Measurements from ENCODE around the gene MED9.

The MED9 gene

GRCh38 chr17:17491546-17491988 lies 14.8 kb downstream of the MED9 start:
- no peak overlapping the region for H3K4me3 ChIP-seq (ENCODE audit: low read depth, low read length)
- TF ChIP-seq CTCF (IDR thresholded peaks at IDR 0.05; ENCODE audit: low read depth, low read length): no peak

- no peak overlapping the region for H3K4me3 ChIP-seq (ENCODE audit: low read depth, low read length)
- TF ChIP-seq CTCF (IDR thresholded peaks at IDR 0.05; ENCODE audit: low read depth, low read length): no peak
These were observed 15.3 kb downstream of the MED9 start for GRCh38 chr17:17492085-17492484.

GRCh38 chr17:17492571-17492970 lies 15.8 kb downstream of the MED9 start:
- no peak overlapping the region for H3K4me3 ChIP-seq (ENCODE audit: low read depth, low read length)

GRCh38 chr17:17493249-17493985 lies 16.6 kb downstream of the MED9 start:
- TF ChIP-seq CTCF (IDR thresholded peaks at IDR 0.05; ENCODE audit: low read depth, low read length): no peak

More at GRCh38 chr17:17492571-17492970, 15.8 kb downstream of the MED9 start:
- no peak for TF ChIP-seq CTCF (IDR thresholded peaks at IDR 0.05; ENCODE audit: low read depth, low read length)

GRCh38 chr17:17493986-17494466 lies 17.2 kb downstream of the MED9 start:
- H3K4me3 ChIP-seq (ENCODE audit: low read depth, low read length): no peak overlapping the region
- TF ChIP-seq CTCF (IDR thresholded peaks at IDR 0.05; ENCODE audit: low read depth, low read length): no peak

More at GRCh38 chr17:17493249-17493985, 16.6 kb downstream of the MED9 start:
- no peak overlapping the region for H3K4me3 ChIP-seq (ENCODE audit: low read depth, low read length)

- H3K4me3 ChIP-seq (ENCODE audit: low read depth, low read length): peak overlapping the region; percentile 67; the same call in 1 of the 2 replicates
- no peak for TF ChIP-seq CTCF (IDR thresholded peaks at IDR 0.05; ENCODE audit: low read depth, low read length)
These were observed 17.7 kb downstream of the MED9 start for GRCh38 chr17:17494499-17494869.

GRCh38 chr17:17494870-17495535 lies 18.2 kb downstream of the MED9 start:
- TF ChIP-seq CTCF (IDR thresholded peaks at IDR 0.05; ENCODE audit: low read depth, low read length): no peak
- H3K4me3 ChIP-seq (ENCODE audit: low read depth, low read length): peak overlapping the region; percentile 67

Measured in WI38 (cell line).